AG04450 (cell line): Measurements from ENCODE around the gene VEPH1. TPM values are rescaled to one million over a fixed set of nuclear protein-coding genes. Genes with fewer than 3 reads are reported as not detected.

Experiments used
- CTCF ChIA-PET: fragments of 300-600, 350-600 bp; formaldehyde crosslinking; extraction: SDS; loops from one replicate; lab custom pipeline; 2022; ENCODE audit warnings: antibody characterized with exemption, inconsistent platforms; lab: Charles Lee
- POLR2A ChIA-PET: fragments of 350-600 bp; formaldehyde crosslinking; extraction: SDS; loops from one replicate; lab custom pipeline; 2021; ENCODE audit warnings: antibody characterized with exemption, inconsistent platforms; lab: Yijun Ruan, JAX
- DNase-seq: peaks from one replicate; pipeline ENCODE4 v3.0.0-alpha.2; 2011; ENCODE audit warnings: low read depth, low spot score
- H3K27ac ChIP-seq: one replicate; pipeline ENCODE4 v1.5.1; 2012; ENCODE audit warnings: low read depth, low read length, control low read depth
- H3K27me3 ChIP-seq: one replicate; pipeline ENCODE4 v1.6.0; 2012; ENCODE audit warnings: low read length; ENCODE audit not compliant: control insufficient read depth, insufficient read depth
- H3K4me3 ChIP-seq: 2 replicates; pipeline ENCODE4 v1.5.1; 2011; ENCODE audit warnings: mild to moderate bottlenecking, low read depth, low read length, control low read depth
- H3K9me3 ChIP-seq: 2 replicates; pipeline ENCODE4 v1.5.1; 2012; ENCODE audit warnings: low read length; ENCODE audit not compliant: control insufficient read depth, insufficient read depth
- polyA plus RNA-seq: library from polyadenylated mRNA; depleted of rRNA; stranded (reverse); fragments of >200 nt; gene quantifications from 2 replicates; pipeline ENCODE4 v1.2.3, GENCODE V29; 2011
- TF ChIP-seq, protein P1 (sequence below): IDR thresholded peaks from 2 replicates; pipeline ENCODE4 v1.5.1; 2011; ENCODE audit warnings: low read depth, low read length, control low read depth, inconsistent platforms

The VEPH1 gene
- polyA plus RNA-seq, 1 experiment, result 36.4 TPM

DNA sequence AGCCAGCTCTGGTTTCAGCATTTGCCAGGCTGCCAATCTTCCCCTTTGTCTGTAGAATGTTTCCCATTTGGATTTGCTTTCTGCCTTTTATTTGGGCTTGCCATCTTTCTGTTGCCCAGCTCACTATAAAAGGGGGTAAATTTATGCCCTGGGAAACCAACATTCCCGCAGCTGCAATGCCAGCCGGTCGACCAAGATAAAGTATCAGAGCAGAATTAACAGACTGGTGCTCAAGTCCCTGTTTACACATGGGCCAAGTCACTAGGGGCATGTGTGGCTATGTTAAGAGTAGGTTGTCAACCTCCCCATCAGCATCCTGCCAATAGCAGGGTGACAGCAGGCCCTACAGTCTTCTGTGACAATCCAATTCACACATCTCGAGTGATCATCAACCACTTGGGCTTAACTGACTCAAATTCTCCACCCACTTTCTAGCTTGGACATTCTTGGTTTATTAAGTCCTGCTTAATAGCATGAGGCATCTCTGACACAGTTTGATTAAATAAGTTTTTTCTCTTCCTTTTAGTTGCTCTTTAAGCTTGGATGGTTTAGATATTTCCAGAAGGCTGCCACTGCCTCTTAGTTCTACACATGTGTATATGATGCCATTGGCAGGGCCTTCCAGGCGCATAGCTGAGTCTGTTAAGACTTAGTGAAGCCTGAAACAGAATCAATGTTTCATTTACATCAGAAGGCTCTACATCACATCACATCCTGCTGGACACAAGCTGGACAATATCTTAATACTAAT is 24.1 kb upstream of the VEPH1 start:
- Histone ChIP-seq H3K27ac (no peak overlapping the region), H3K4me3 (no peak overlapping the region), H3K9me3 (no peaks in the 10 kb centered on the region), H3K27me3 (no peaks in the 10 kb centered on the region)
- ChIA-PET CTCF (interaction anchor here (0.6 to 2.6 kb wide), 7 partner anchors 13 to 325 kb away, joined by 3 to 10 read pairs (median 5); no protein-coding TSS in a partner anchor), POLR2A (no interaction called here)
- TF ChIP-seq, protein P1, sequence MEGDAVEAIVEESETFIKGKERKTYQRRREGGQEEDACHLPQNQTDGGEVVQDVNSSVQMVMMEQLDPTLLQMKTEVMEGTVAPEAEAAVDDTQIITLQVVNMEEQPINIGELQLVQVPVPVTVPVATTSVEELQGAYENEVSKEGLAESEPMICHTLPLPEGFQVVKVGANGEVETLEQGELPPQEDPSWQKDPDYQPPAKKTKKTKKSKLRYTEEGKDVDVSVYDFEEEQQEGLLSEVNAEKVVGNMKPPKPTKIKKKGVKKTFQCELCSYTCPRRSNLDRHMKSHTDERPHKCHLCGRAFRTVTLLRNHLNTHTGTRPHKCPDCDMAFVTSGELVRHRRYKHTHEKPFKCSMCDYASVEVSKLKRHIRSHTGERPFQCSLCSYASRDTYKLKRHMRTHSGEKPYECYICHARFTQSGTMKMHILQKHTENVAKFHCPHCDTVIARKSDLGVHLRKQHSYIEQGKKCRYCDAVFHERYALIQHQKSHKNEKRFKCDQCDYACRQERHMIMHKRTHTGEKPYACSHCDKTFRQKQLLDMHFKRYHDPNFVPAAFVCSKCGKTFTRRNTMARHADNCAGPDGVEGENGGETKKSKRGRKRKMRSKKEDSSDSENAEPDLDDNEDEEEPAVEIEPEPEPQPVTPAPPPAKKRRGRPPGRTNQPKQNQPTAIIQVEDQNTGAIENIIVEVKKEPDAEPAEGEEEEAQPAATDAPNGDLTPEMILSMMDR, result no peak
- no peak for DNase-seq

- TF ChIP-seq, protein P1, result no peak
- Histone ChIP-seq H3K27me3 (no peaks in the 10 kb centered on the region), H3K9me3 (no peaks in the 10 kb centered on the region), H3K27ac (no peak overlapping the region), H3K4me3 (no peak overlapping the region)
- ChIA-PET POLR2A (no interaction called here), CTCF (no interaction called here)
- DNase-seq, result no peak
These were observed 22.8 kb upstream of the VEPH1 start for GRCh38 chr3:157526036-157526435.

- CTCF ChIA-PET, result interaction anchor here (2.7 kb wide), 1 partner anchor 8 kb away, joined by 23 read pairs; no protein-coding TSS in a partner anchor
- POLR2A ChIA-PET, result no interaction called here
- Histone ChIP-seq H3K4me3 (no peak overlapping the region), H3K27ac (no peak overlapping the region), H3K27me3 (no peaks in the 10 kb centered on the region), H3K9me3 (no peaks in the 10 kb centered on the region)
- no peak for DNase-seq
- TF ChIP-seq, protein P1, result no peak
These were observed 20.6 kb upstream of the VEPH1 start for GRCh38 chr3:157523814-157524213.

GRCh38 chr3:157522648-157523047 is 19.4 kb upstream of the VEPH1 start:
- no peaks in the 10 kb centered on the region for H3K27me3 ChIP-seq
- POLR2A ChIA-PET, result no interaction called here
- no peak overlapping the region for H3K27ac ChIP-seq
- H3K9me3 ChIP-seq, result no peaks in the 10 kb centered on the region
- TF ChIP-seq, protein P1, result no peak
- DNase-seq, result no peak
- CTCF ChIA-PET, result interaction anchor here (1.1 to 2.7 kb wide), 3 partner anchors 9 to 50 kb away, joined by 3 to 23 read pairs (median 4); no protein-coding TSS in a partner anchor
- no peak overlapping the region for H3K4me3 ChIP-seq

DNA sequence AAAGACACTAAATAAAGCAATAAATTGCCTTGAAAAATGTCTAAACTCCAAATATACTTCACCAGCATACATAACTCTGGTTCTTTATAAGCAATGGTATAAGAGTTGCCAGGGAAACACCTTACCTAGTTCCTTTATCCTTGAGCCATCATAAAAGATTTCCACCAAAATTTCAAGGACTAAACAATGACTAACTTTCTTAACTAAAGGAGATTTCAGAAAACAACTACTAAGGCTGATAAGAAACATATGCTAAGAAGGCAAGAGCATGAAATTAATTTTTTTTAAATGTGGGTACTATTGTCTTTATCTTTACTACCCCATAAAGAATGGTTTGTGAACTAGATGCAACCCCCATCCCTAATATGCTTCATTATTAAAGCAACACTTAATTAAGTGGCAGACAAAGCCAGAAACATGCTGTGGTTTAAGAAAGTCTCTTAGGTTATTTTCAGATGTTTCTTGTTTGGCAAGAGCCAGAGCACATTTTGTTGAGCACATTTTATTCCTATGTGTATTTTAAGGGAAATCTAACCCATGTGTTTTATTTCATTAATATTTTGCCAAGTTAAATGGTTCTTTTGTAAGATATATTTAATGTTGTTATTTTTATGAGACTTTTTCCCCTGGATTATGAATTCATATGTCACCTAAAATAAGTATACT is 17.4 kb upstream of the VEPH1 start:
- POLR2A ChIA-PET, result no interaction called here
- Histone ChIP-seq H3K4me3 (no peak overlapping the region), H3K27me3 (no peaks in the 10 kb centered on the region), H3K9me3 (no peaks in the 10 kb centered on the region), H3K27ac (no peak overlapping the region)
- TF ChIP-seq, protein P1, result no peak
- CTCF ChIA-PET, result no interaction called here
- no peak for DNase-seq
